Measurements from ENCODE around the gene GLS.

Gene GLS

GRCh38 chr2:191013932-191014652, 133.5 kb downstream of the GLS start, which contains the start of gene STAT1:
Gene STAT1 (minus strand): TSS chr2:191014171. CDS start chr2:191010003, 4,168 bp downstream.
- Histone ChIP-seq H3K9ac (ENCODE audit: low read depth, low read length) (peak within 1 kb of the TSS; percentile 71; the same call in 1 of the 2 replicates), H3K4me3 (ENCODE audit: low read length) (peak within 1 kb of the TSS; percentile 88), H3K27me3 (ENCODE audit: insufficient read depth, low read length) (peaks cover 46% of the 10 kb centered on the region), H3K4me1 (ENCODE audit: insufficient read depth, low read length) (peaks cover 8% of the 10 kb centered on the region; the same call in 1 of the 2 replicates), H3K27ac (ENCODE audit: low read length) (no peak within 1 kb of the TSS), H3K9me3 (ENCODE audit: insufficient read depth, low read depth, low read length) (no peaks in the 10 kb centered on the region), H3K36me3 (ENCODE audit: insufficient read depth, low read depth, low read length) (peaks cover 17% of the 10 kb centered on the region)

DNA sequence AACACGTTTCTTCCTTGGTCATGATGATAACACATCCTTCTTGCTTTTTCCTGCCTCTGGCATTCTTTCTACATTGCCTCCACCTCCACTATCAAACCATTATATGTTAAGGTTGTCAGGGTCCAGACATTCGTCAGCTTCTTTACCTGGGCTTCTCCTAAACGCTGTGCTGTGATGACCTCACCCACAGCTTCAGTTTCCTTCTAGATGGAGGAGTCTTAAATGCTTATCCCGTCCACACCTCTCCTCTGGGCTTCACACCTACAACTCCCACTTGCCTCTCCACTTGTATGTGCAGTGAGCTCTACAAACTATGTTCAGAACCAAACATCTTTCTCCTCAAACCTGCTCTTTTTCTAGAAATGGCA, 134.0 kb downstream of the GLS start:
- peaks cover 51% of the 10 kb centered on the region for H3K27me3 ChIP-seq (ENCODE audit: insufficient read depth, low read length)
- H3K4me3 ChIP-seq (ENCODE audit: low read length) = peak overlapping the region; percentile 88
- no peak overlapping the region for H3K27ac ChIP-seq (ENCODE audit: low read length)
- H3K36me3 ChIP-seq (ENCODE audit: insufficient read depth, low read depth, low read length) = peaks cover 11% of the 10 kb centered on the region; the same call in 1 of the 2 replicates
- H3K9ac ChIP-seq (ENCODE audit: low read depth, low read length) = peak overlapping the region; percentile 53; the same call in 1 of the 2 replicates
- H3K9me3 ChIP-seq (ENCODE audit: insufficient read depth, low read depth, low read length) = no peaks in the 10 kb centered on the region
- peaks cover 8% of the 10 kb centered on the region; the same call in 1 of the 2 replicates for H3K4me1 ChIP-seq (ENCODE audit: insufficient read depth, low read length)

Data from iPS-20b (cell line).